GM18499 (cell line): Measurements from ENCODE around the gene PLS1.

Experiments used
- ATAC-seq: cut with Tn5 transposase; IDR thresholded peaks from one replicate; pipeline ENCODE4 v1.9.1; 2021; ENCODE audit warnings: moderate number of reproducible peaks; ENCODE audit not compliant: insufficient read depth, unreplicated experiment

The PLS1 gene

GRCh38 chr3:142636050-142636449, 39.9 kb downstream of the PLS1 start:
- no peak for ATAC-seq

GRCh38 chr3:142636664-142637063, 40.5 kb downstream of the PLS1 start:
- ATAC-seq: no peak

- no peak for ATAC-seq
These were observed 42.1 kb downstream of the PLS1 start for GRCh38 chr3:142638291-142638690.

GRCh38 chr3:142641504-142641903, 45.3 kb downstream of the PLS1 start:
- ATAC-seq: no peak

- ATAC-seq: no peak
These were observed 46.8 kb downstream of the PLS1 start for GRCh38 chr3:142642956-142643355.

GRCh38 chr3:142644502-142644901, 48.3 kb downstream of the PLS1 start:
- ATAC-seq: no peak

- no peak for ATAC-seq
These were observed 49.1 kb downstream of the PLS1 start for GRCh38 chr3:142645236-142645793.

- ATAC-seq: no peak
These were observed 50.0 kb downstream of the PLS1 start for GRCh38 chr3:142646020-142646785.

- no peak for ATAC-seq
These were observed 51.7 kb downstream of the PLS1 start for GRCh38 chr3:142647856-142648255.

- no peak for ATAC-seq
These were observed 52.8 kb downstream of the PLS1 start for GRCh38 chr3:142648950-142649349.

- no peak for ATAC-seq
These were observed 54.0 kb downstream of the PLS1 start for GRCh38 chr3:142650001-142650693.

GRCh38 chr3:142651711-142652110, 55.5 kb downstream of the PLS1 start:
- no peak for ATAC-seq

GRCh38 chr3:142652826-142653292, 56.7 kb downstream of the PLS1 start:
- ATAC-seq: no peak

- ATAC-seq: no peak
These were observed 60.4 kb downstream of the PLS1 start for GRCh38 chr3:142656575-142656974.

- no peak for ATAC-seq
These were observed 60.8 kb downstream of the PLS1 start for GRCh38 chr3:142657033-142657432.

GRCh38 chr3:142660383-142660782, 64.2 kb downstream of the PLS1 start:
- ATAC-seq: no peak

- ATAC-seq: no peak
These were observed 64.7 kb downstream of the PLS1 start for GRCh38 chr3:142660893-142661292.

- no peak for ATAC-seq
These were observed 67.7 kb downstream of the PLS1 start for GRCh38 chr3:142663865-142664264.

- no peak for ATAC-seq
These were observed 68.1 kb downstream of the PLS1 start for GRCh38 chr3:142664311-142664710.

- no peak for ATAC-seq
These were observed 68.6 kb downstream of the PLS1 start for GRCh38 chr3:142664819-142665218.

GRCh38 chr3:142670120-142670519, 73.9 kb downstream of the PLS1 start:
- ATAC-seq: no peak
